ENCODE data around the gene RFC5. TPM values are rescaled to one million over a fixed set of nuclear protein-coding genes. Genes with fewer than 3 reads are reported as not detected.
"Not testable (repeated sequence)": the region's sequence is repeated elsewhere in the genome, so short reads cannot be mapped to it uniquely, and the experiment has no call there.

RFC5 gene
- total RNA-seq, 1 experiment from 2014 or later, result 46.2 TPM

- Histone ChIP-seq H3K27me3 (no peaks in the 10 kb centered on the region), H3K4me3 (peak overlapping the region; percentile 82), H3K36me3 (peaks cover 12% of the 10 kb centered on the region), H3K9me3 (no peaks in the 10 kb centered on the region)
- DNase-seq, result peak; percentile 67
These were observed 43.1 kb downstream of the RFC5 start for GRCh38 chr12:118059341-118060191.

DNA sequence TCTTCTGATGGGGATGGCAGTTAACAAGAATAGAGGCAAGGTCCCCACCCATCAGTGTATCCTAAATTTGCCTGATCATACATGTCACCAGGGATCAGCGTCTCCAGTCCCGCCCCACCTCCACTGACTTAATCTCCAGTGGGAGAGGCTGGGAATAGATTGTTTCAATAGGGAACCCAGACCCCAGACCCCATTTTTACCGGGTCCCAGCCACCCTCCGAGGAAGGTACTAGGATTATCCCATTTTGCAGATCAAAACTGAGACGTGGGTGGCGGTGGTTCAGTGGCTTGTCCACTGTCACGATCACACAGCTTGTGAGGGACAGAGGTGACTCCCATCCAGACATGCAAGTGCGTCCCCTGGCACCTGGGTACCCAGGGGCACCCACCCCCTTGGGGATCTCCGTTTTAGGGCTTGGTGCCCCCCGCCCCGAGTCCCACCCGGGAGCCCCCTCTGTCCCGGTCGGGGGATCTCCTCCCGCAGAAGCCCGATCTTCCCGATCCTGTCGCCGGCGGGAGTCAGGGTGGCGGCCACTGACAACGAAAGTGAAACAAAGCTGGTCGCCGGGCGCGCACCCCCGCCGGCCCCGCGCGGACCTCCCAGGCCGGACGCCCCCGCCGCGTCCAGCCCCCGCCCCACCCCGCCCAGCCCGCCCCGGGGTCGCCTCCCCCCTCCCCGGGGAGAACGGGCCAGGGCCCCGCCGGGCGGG lies 44.0 kb downstream of the RFC5 start:
- DNase-seq, result no peak

DNA sequence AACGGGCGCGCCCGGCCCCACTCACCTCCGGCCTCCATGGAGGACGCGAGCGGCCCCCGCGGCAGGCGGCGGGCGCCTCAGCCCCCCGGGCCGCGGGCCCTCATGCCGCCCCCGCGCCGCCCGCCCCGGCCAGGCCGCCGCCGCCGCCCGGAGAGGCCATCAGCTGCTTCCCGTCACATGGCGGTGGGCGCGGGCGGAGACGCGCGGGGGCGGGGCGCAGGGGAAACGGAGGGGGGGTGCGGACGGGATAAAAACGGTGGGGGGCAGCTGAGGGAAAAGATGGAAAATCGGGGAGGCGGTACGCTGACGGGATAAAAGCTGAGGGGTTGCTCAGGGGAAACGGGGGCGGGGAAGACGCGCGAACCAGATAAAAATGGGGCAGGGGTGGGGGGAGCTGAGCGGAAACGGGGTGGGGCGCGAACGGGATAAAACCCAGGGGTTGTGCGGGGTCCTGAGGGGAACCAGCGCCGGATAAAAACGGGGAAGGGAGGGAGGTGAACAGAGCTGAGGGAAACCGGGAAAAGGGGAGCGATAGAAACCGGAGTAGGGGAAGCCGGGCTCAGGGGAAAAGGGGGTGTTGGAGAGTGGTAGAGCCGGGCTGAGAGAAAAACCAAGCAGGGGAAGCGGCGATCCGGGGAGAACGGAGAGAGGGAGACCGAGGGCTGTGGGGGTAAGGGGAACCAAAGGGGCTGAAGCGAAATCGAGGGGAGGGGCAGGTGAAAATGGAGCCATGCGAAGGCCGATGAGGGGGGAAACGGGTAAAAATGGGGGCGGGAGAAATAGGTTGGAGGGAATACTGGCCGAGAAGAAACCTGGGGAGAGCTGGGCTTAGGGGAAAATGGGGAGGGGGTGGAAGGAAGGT lies 44.7 kb downstream of the RFC5 start, which contains the start of gene WSB2:
TSS of gene WSB2 (minus strand) at position 169 of the 862 bp plus-strand sequence. CDS start at position 38, 131 bp downstream.
- no peaks in the 10 kb centered on the region for H3K27me3 ChIP-seq

More for the DNA sequence above, 44.0 kb downstream of the RFC5 start:
- Histone ChIP-seq H3K4me3 (peak overlapping the region; percentile 82), H3K27me3 (no peaks in the 10 kb centered on the region), H3K36me3 (peaks cover 9% of the 10 kb centered on the region), H3K9me3 (no peaks in the 10 kb centered on the region)

DNA sequence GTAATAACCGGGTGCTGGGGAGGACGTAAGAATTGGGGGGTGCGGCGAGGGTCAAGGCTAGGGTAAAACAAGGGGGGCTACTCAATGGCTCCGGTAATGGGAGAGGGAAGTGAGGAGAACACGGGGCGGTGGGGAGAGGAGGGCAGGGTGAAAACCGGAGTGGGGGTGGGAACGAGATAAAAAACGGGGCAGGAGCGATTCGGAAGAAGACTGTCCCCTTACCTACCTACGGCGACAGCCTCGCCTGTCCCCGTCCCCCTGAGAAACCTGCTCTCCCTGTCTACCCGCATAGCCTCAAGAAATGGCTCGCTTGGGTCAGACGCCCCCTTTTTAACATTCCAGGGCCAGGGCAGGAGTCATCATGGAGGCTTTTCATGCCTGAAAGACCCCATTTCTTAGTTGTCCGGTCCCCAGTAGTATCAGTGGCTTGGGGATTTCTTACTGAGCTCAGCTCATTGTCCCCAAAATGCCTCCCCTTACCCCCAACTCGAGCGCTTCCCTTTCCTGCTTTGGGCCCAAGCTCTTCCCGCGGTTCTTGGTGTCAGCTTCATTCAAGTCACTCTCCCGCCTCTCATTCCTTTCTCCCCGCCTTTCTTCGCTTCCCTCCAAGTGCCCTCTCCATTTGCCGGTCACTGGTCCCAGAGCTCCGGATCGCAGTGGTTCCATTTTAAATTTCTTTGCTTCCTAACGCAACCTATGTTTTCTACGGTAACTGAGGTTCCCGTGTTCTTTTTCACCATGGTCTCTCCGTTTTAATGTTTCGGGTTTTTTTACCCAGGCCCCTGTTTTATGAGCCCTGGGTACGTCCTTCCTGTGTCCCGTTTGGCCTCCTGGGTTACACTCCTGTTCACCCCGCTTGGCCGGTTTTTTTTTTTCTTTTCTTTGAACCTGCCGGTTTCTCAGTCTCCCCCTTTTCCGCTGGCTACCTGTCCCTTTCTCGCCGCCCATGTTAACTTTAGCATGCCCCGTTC lies 45.7 kb downstream of the RFC5 start:
- Histone ChIP-seq H3K4me3 (peak overlapping the region; percentile 78), H3K27me3 (no peaks in the 10 kb centered on the region), H3K9me3 (no peaks in the 10 kb centered on the region), H3K36me3 (peaks cover 9% of the 10 kb centered on the region)
- DNase-seq, result peak; percentile 39

More for the DNA sequence above, 44.7 kb downstream of the RFC5 start, which contains the start of gene WSB2:
- H3K9me3 ChIP-seq, result no peaks in the 10 kb centered on the region
- peaks cover 9% of the 10 kb centered on the region for H3K36me3 ChIP-seq
- H3K4me3 ChIP-seq, result peak within 1 kb of the TSS; percentile 82
- peak; percentile 85 for DNase-seq

- DNase-seq, result no peak
- Histone ChIP-seq H3K9me3 (no peaks in the 10 kb centered on the region), H3K36me3 (peaks cover 2% of the 10 kb centered on the region), H3K4me3 (no peak overlapping the region), H3K27me3 (no peaks in the 10 kb centered on the region)
These were observed 47.3 kb downstream of the RFC5 start for GRCh38 chr12:118063576-118064391.

GRCh38 chr12:118064608-118065007 lies 48.1 kb downstream of the RFC5 start:
- Histone ChIP-seq H3K36me3 (no peaks in the 10 kb centered on the region), H3K4me3 (no peak overlapping the region), H3K27me3 (no peaks in the 10 kb centered on the region), H3K9me3 (no peaks in the 10 kb centered on the region)
- no peak for DNase-seq

- H3K27me3 ChIP-seq, result no peaks in the 10 kb centered on the region
- H3K9me3 ChIP-seq, result no peaks in the 10 kb centered on the region
- no peaks in the 10 kb centered on the region for H3K36me3 ChIP-seq
- H3K4me3 ChIP-seq, result no peak overlapping the region
- no peak for DNase-seq
These were observed 48.9 kb downstream of the RFC5 start for GRCh38 chr12:118065380-118065779.

GRCh38 chr12:118068445-118068844 lies 51.9 kb downstream of the RFC5 start:
- no peak overlapping the region for H3K4me3 ChIP-seq
- H3K9me3 ChIP-seq, result no peaks in the 10 kb centered on the region
- H3K36me3 ChIP-seq, result no peaks in the 10 kb centered on the region
- H3K27me3 ChIP-seq, result no peaks in the 10 kb centered on the region
- no peak for DNase-seq

- no peaks in the 10 kb centered on the region for H3K36me3 ChIP-seq
- no peak for DNase-seq
- H3K4me3 ChIP-seq, result no peak overlapping the region
- H3K27me3 ChIP-seq, result no peaks in the 10 kb centered on the region
- no peaks in the 10 kb centered on the region for H3K9me3 ChIP-seq
These were observed 54.1 kb downstream of the RFC5 start for GRCh38 chr12:118070650-118071049.

DNA sequence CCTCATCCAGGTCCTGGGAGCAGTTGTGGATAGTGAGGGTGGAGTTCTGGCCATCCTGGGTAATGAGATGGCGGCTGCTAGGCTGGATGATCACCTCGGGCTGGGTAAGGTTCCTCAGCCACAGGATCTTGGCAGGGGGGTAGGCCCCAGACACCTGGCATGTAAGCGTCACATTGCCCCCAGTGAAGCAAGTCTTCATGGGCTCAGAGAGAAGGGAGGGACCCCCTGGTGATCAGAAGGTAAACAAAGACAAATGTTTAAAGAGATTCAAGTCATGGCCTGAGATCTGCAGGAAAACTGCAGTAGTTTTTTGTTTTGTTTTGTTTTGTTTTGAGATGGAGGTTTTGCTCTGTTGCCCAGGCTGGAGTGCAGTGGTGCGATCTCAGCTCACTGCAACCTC lies 57.3 kb downstream of the RFC5 start:
- Histone ChIP-seq H3K36me3 (peaks cover 8% of the 10 kb centered on the region), H3K9me3 (no peaks in the 10 kb centered on the region), H3K27me3 (no peaks in the 10 kb centered on the region), H3K4me3 (no peak overlapping the region)
- DNase-seq, result no peak

DNA sequence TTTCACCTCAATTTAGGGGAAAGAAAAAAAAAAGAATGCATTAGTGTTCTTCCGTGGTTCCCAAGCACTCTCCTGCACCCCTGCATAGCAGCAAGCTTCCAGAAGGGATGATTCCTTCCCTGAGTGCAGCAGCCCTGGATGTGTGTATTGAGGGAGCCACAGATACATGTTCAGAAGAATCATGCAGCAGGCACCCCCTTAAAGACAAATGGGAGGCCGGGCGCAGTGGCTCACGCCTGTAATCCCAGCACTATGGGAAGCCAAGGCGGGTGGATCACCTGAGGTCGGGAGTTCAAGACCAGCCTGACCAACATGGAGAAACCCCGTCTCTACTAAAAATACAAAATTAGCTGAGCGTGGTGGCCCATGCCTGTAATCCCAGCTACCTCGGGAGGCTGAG lies 65.0 kb downstream of the RFC5 start:
- H3K4me3 ChIP-seq, H3K9me3 ChIP-seq, H3K36me3 ChIP-seq, H3K27me3 ChIP-seq, DNase-seq: not testable (repeated sequence)

Other genes with a start within 250 kb of the RFC5 start
- not detected in 2 replicates for gene KSR2, start 47.7 kb upstream of the RFC5 start, total RNA-seq (2014; rRNA removed; shearing (Covaris generic); ENCODE audit: low replicate concordance)
- gene WSB2, start 44.5 kb downstream of the RFC5 start, total RNA-seq (2014; rRNA removed; shearing (Covaris generic); ENCODE audit: low replicate concordance), result 131 and 158 TPM in 2 replicates
- gene VSIG10, start 87.3 kb downstream of the RFC5 start, total RNA-seq (2014; rRNA removed; shearing (Covaris generic); ENCODE audit: low replicate concordance), result 23.9 and 29.4 TPM in 2 replicates
- 213 and 258 TPM in 2 replicates for gene PEBP1, start 119.4 kb downstream of the RFC5 start, total RNA-seq (2014; rRNA removed; shearing (Covaris generic); ENCODE audit: low replicate concordance)

All from MG63 (cell line).